Activated naive CD8-positive, alpha-beta T cell treated with anti-CD3 and anti-CD28 coated beads, Interleukin-2, amount 10 ng/mL, durations not matched to agents 7 days and 5 days (primary cell): ENCODE results near the gene PPOX. TPM values are rescaled to one million over a fixed set of nuclear protein-coding genes. Genes with fewer than 3 reads are reported as not detected.

ENCODE experiments used
- ATAC-seq: fragments of 150-1000 bp; cut with Tn5 transposase; one replicate; pipeline ENCODE4 v1.10.0; 2021; ENCODE audit warnings: low read depth, moderate library complexity
- POLR2A ChIA-PET: fragments of 350-600 bp; sonication (Branson Sonifier 250); formaldehyde crosslinking; loops from one replicate; lab custom pipeline; 2021; ENCODE audit warnings: antibody characterized with exemption; lab: Charles Lee
- DNase-seq: peaks from one replicate; pipeline ENCODE4 v3.0.0; 2021
- H3K27ac Mint-ChIP-seq: one replicate; pipeline ENCODE4 v1.8.0; 2022; ENCODE audit warnings: mild to moderate bottlenecking, mixed read lengths
- H3K27me3 Mint-ChIP-seq: one replicate; pipeline ENCODE4 v1.8.0; 2022; ENCODE audit warnings: mild to moderate bottlenecking, moderate library complexity, mixed read lengths
- H3K36me3 Mint-ChIP-seq: one replicate; pipeline ENCODE4 v1.8.0; 2021; ENCODE audit warnings: mild to moderate bottlenecking, mixed read lengths
- H3K4me1 Mint-ChIP-seq: one replicate; pipeline ENCODE4 v1.8.0; 2021; ENCODE audit warnings: mixed read lengths
- H3K4me3 Mint-ChIP-seq: one replicate; pipeline ENCODE4 v1.8.0; 2022; ENCODE audit warnings: mild to moderate bottlenecking, moderate library complexity, mixed read lengths
- H3K9me3 Mint-ChIP-seq: one replicate; pipeline ENCODE4 v1.8.0; 2021; ENCODE audit warnings: mixed read lengths
- total RNA-seq, 2 experiments: library from RNA; stranded (reverse); gene quantifications; one replicate each; pipeline ENCODE4 v1.2.3, GENCODE V29; 2021

Gene PPOX
- total RNA-seq, 2 experiments from 2014 or later = 47.0 to 53.0 TPM

DNA sequence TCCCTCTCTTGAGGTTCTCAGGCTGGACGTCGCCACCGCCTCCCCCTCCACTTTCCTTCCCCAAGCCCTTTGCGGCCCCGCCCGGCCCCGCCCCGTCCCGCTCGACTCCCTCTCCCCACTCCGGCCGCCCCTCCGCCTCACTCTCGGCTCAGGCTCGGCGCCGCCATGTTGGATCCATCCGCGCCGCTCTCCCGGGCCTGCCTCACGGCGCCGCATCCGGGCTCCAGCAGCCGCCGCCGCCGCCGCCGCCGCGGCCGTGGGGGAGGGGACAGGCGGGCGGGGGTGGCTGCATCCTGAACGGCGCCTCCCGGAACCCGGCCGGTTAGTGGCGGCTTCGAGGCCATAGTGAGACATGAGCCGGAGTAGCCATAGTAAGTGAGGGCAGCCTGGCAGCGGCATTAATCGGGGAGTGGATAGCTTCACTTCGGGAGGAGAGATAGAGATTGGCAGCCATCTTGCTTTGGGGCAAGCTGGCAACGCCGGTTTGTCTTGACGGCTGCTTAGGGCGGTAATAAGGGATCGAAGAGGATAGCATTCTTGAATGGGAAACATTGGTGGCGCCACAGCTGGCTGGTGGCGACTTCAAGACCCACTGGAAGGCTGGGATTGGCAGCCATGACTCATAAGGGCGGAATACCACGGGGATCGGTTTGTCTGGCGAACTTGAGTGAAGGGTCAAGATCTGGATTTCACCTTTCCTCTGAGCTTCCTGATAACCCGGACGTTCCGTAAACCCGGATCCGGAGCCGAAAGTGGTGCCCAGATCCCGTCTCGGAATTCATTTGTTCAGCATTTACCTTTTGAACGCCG lies 33.6 kb upstream of the PPOX start, which contains the start of gene DEDD:
TSS of gene DEDD (minus strand) at position 258 of the 810 bp plus-strand sequence. CDS start 8,205 bp downstream, outside the sequence.
- DNase-seq = peak; percentile 92
- Mint-ChIP-seq H3K4me3 (no peak within 1 kb of the TSS), H3K4me1 (peaks cover 35% of the 10 kb centered on the region), H3K36me3 (peaks cover 22% of the 10 kb centered on the region), H3K27ac (no peak within 1 kb of the TSS), H3K27me3 (no peaks in the 10 kb centered on the region), H3K9me3 (no peaks in the 10 kb centered on the region)
- peak; percentile 98 for ATAC-seq
- POLR2A ChIA-PET = interaction anchor here (0.6 to 2.4 kb wide), 16 partner anchors 9 to 126 kb away, joined by 3 to 15 read pairs (median 4); partner anchors contain the start of genes ARHGAP30, B4GALT3, F11R and PCP4L1

GRCh38 chr1:161133220-161133740 lies 32.9 kb upstream of the PPOX start:
- no peak for ATAC-seq
- H3K36me3 Mint-ChIP-seq = peaks cover 16% of the 10 kb centered on the region

GRCh38 chr1:161137881-161138280 lies 28.3 kb upstream of the PPOX start:
- ATAC-seq = no peak
- Mint-ChIP-seq H3K4me3 (no peak overlapping the region), H3K9me3 (no peaks in the 10 kb centered on the region), H3K4me1 (peaks cover 5% of the 10 kb centered on the region), H3K27me3 (no peaks in the 10 kb centered on the region), H3K36me3 (peaks cover 2% of the 10 kb centered on the region), H3K27ac (no peak overlapping the region)
- no peak for DNase-seq
- POLR2A ChIA-PET = interaction anchor here (0.6 to 2.2 kb wide), 3 partner anchors 16 to 69 kb away, joined by 3 to 6 read pairs (median 3); partner anchors contain the start of gene UFC1

More at GRCh38 chr1:161133220-161133740, 32.9 kb upstream of the PPOX start:
- Mint-ChIP-seq H3K27me3 (no peaks in the 10 kb centered on the region), H3K27ac (no peak overlapping the region), H3K9me3 (no peaks in the 10 kb centered on the region), H3K4me1 (peaks cover 30% of the 10 kb centered on the region), H3K4me3 (no peak overlapping the region)
- POLR2A ChIA-PET = interaction anchor here (0.6 to 2.6 kb wide), 14 partner anchors 8 to 125 kb away, joined by 3 to 15 read pairs (median 6); partner anchors contain the start of genes ARHGAP30, B4GALT3, F11R and PCP4L1
- DNase-seq = no peak

- no peak for DNase-seq
- Mint-ChIP-seq H3K27ac (peak overlapping the region; percentile 37), H3K9me3 (no peaks in the 10 kb centered on the region), H3K4me3 (no peak overlapping the region), H3K27me3 (no peaks in the 10 kb centered on the region), H3K36me3 (peaks cover 2% of the 10 kb centered on the region), H3K4me1 (peaks cover 5% of the 10 kb centered on the region)
- no peak for ATAC-seq
- POLR2A ChIA-PET = interaction anchor here (0.6 to 2.2 kb wide), 3 partner anchors 15 to 69 kb away, joined by 3 to 6 read pairs (median 3); partner anchors contain the start of gene UFC1
Measured at GRCh38 chr1:161138431-161138830, 27.8 kb upstream of the PPOX start.

DNA sequence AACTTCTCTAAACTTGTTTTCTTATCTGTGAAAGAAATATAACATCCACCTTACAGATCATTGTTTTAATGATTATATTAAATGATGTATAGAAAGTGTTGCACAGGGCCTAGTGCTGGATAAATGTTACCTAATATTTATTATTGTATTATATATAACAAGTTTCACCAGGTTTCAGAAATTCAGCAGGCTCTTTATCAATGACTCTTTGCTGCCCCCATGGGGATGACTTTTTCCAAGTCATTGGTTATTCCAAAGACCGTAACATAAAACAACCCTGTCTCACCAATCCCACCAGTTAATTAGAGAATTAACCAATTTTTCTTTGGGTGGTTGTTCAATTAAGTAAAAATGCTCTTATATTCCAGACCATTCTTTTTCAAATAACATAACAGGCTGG lies 26.5 kb upstream of the PPOX start:
- peaks cover 2% of the 10 kb centered on the region for H3K36me3 Mint-ChIP-seq
- ATAC-seq (no peak), DNase-seq (no peak)
- POLR2A ChIA-PET = interaction anchor here (0.7 kb wide), 1 partner anchor 26 kb away, joined by 3 read pairs; the partner anchor contains the start of gene PPOX
- H3K9me3 Mint-ChIP-seq = no peaks in the 10 kb centered on the region
- H3K4me1 Mint-ChIP-seq = peaks cover 5% of the 10 kb centered on the region
- no peak overlapping the region for H3K27ac Mint-ChIP-seq
- no peaks in the 10 kb centered on the region for H3K27me3 Mint-ChIP-seq
- H3K4me3 Mint-ChIP-seq = no peak overlapping the region

GRCh38 chr1:161140755-161141400 lies 25.3 kb upstream of the PPOX start:
- POLR2A ChIA-PET = interaction anchor here (0.5 to 1.3 kb wide), 5 partner anchors 8 to 101 kb away, joined by 3 to 5 read pairs (median 4); partner anchors contain the start of gene DEDD
- Mint-ChIP-seq H3K9me3 (no peaks in the 10 kb centered on the region), H3K27me3 (no peaks in the 10 kb centered on the region), H3K27ac (no peak overlapping the region), H3K4me3 (no peak overlapping the region), H3K4me1 (peaks cover 3% of the 10 kb centered on the region), H3K36me3 (peaks cover 1% of the 10 kb centered on the region)
- ATAC-seq = no peak
- DNase-seq = no peak

- Mint-ChIP-seq H3K36me3 (no peaks in the 10 kb centered on the region), H3K9me3 (no peaks in the 10 kb centered on the region), H3K4me1 (no peaks in the 10 kb centered on the region), H3K27me3 (no peaks in the 10 kb centered on the region), H3K4me3 (no peak overlapping the region), H3K27ac (no peak overlapping the region)
- ATAC-seq = no peak
- no peak for DNase-seq
- POLR2A ChIA-PET = interaction anchor here (0.6 kb wide), 1 partner anchor 459 kb away, joined by 5 read pairs; no protein-coding TSS in a partner anchor
Measured at GRCh38 chr1:161145832-161146231, 20.4 kb upstream of the PPOX start.

DNA sequence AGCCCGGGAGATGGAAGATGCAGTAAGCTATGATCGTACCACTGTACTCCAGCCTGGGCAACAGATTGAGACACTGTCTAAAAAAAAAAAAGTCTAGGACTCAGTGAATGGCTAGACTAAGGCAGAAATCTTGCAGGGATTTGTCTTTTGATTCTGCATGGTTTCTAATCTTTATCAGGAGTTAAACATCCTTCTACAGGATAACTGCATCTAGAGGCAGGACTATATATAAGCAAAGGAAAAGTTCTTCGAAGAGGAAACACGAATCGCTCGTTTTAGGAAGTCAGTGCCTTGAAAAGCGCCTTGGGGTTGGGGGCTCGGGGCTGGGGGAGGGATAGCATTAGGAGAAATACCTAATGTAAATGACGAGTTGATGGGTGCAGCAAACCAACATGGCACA lies 13.1 kb upstream of the PPOX start:
- peak; percentile 6 for ATAC-seq
- Mint-ChIP-seq H3K9me3 (no peaks in the 10 kb centered on the region), H3K4me1 (peaks cover 13% of the 10 kb centered on the region), H3K36me3 (peaks cover 13% of the 10 kb centered on the region), H3K27me3 (no peaks in the 10 kb centered on the region), H3K27ac (peak overlapping the region; percentile 100), H3K4me3 (peak overlapping the region; percentile 99)
- no peak for DNase-seq
- POLR2A ChIA-PET = interaction anchor here (0.7 to 3.2 kb wide), 15 partner anchors 13 to 153 kb away, joined by 3 to 37 read pairs (median 6); partner anchors contain the start of genes ARHGAP30, B4GALT3, DEDD and F11R

- ATAC-seq (peak; percentile 95), DNase-seq (peak; percentile 80)
- peaks cover 13% of the 10 kb centered on the region for H3K36me3 Mint-ChIP-seq
- H3K9me3 Mint-ChIP-seq = no peaks in the 10 kb centered on the region
- peak within 1 kb of the TSS; percentile 100 for H3K27ac Mint-ChIP-seq
- H3K4me1 Mint-ChIP-seq = peaks cover 19% of the 10 kb centered on the region
- peak within 1 kb of the TSS; percentile 99 for H3K4me3 Mint-ChIP-seq
- no peaks in the 10 kb centered on the region for H3K27me3 Mint-ChIP-seq
- POLR2A ChIA-PET = interaction anchor here (0.7 to 3.2 kb wide), 16 partner anchors 12 to 152 kb away, joined by 3 to 37 read pairs (median 6); partner anchors contain the start of genes ARHGAP30, B4GALT3, DEDD and F11R
Measured at GRCh38 chr1:161153682-161154337, 12.4 kb upstream of the PPOX start, which contains the start of gene UFC1. Gene UFC1, plus strand, starts transcription at chr1:161153978. Its CDS starts 20 bp downstream, at chr1:161153998.

GRCh38 chr1:161157867-161158266 lies 8.4 kb upstream of the PPOX start:
- H3K4me3 Mint-ChIP-seq = no peak overlapping the region
- H3K9me3 Mint-ChIP-seq = no peaks in the 10 kb centered on the region
- no peak for DNase-seq
- ATAC-seq = no peak
- H3K27ac Mint-ChIP-seq = peak overlapping the region; percentile 21
- POLR2A ChIA-PET = interaction anchor here (0.7 kb wide), 1 partner anchor 457 kb away, joined by 3 read pairs; no protein-coding TSS in a partner anchor
- H3K27me3 Mint-ChIP-seq = no peaks in the 10 kb centered on the region
- peaks cover 30% of the 10 kb centered on the region for H3K4me1 Mint-ChIP-seq
- peaks cover 18% of the 10 kb centered on the region for H3K36me3 Mint-ChIP-seq

GRCh38 chr1:161158316-161159010 lies 7.8 kb upstream of the PPOX start:
- ATAC-seq (no peak), DNase-seq (no peak)
- Mint-ChIP-seq H3K4me1 (peaks cover 33% of the 10 kb centered on the region), H3K27me3 (no peaks in the 10 kb centered on the region), H3K27ac (peak overlapping the region; percentile 93), H3K4me3 (peak overlapping the region; percentile 94), H3K9me3 (no peaks in the 10 kb centered on the region), H3K36me3 (peaks cover 22% of the 10 kb centered on the region)
- POLR2A ChIA-PET = interaction anchor here (0.7 kb wide), 1 partner anchor 458 kb away, joined by 3 read pairs; no protein-coding TSS in a partner anchor
